RPMI8226 (cell line): ENCODE results near the gene ARIH1.
"Not testable (repeated sequence)": the region's sequence is repeated elsewhere in the genome, so short reads cannot be mapped to it uniquely, and the experiment has no call there.

Experiments
- DNase-seq: peaks from one replicate; pipeline ENCODE4 v3.0.0-alpha.2; 2015

Gene ARIH1

GRCh38 chr15:72545156-72545555 is 71.0 kb downstream of the ARIH1 start:
- DNase-seq = no peak

- DNase-seq = no peak
Measured at GRCh38 chr15:72554471-72555425, 80.6 kb downstream of the ARIH1 start.

- no peak for DNase-seq
Measured at GRCh38 chr15:72559781-72560180, 85.7 kb downstream of the ARIH1 start.

DNA sequence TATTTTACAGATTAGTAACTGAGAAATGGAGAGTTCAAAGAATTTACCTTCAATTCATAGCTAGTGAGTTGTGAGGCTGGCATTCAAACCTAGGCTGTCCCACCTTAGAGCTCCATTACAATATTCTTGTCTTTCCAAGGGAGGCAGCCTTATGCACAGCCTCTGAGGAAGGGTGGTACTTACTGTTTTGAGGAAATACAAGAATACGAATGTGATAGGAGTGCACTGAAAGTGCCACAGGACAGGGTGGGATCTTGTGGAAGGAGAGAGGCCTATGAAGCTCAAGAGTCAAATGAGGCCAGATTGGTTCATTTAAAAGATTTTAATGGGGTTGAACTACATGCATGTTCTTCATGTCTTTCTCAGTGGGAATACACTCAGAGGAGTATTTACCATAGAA is 86.3 kb downstream of the ARIH1 start:
- DNase-seq = no peak

- no peak for DNase-seq
Measured at GRCh38 chr15:72562386-72562785, 88.3 kb downstream of the ARIH1 start.

- no peak for DNase-seq
Measured at GRCh38 chr15:72562878-72563277, 88.7 kb downstream of the ARIH1 start.

DNA sequence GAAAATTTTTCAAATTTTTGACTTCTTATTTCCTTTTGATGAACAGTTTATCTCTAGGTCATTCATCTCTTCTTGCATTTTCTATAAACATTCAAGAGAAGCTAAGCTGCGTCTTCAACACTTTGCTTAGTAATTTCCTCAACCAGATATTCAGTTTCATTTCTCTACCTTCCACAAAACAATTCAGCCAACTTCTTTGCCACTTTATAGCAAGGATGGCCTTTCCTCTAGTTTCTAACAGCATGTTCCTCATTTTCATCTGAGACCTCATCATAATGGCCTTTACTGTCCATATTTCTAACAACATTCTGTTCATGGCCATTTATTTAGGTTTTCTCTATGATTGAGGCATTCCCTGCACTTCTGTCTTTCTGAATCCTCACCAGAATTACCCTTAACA is 90.0 kb downstream of the ARIH1 start:
- no peak for DNase-seq

DNA sequence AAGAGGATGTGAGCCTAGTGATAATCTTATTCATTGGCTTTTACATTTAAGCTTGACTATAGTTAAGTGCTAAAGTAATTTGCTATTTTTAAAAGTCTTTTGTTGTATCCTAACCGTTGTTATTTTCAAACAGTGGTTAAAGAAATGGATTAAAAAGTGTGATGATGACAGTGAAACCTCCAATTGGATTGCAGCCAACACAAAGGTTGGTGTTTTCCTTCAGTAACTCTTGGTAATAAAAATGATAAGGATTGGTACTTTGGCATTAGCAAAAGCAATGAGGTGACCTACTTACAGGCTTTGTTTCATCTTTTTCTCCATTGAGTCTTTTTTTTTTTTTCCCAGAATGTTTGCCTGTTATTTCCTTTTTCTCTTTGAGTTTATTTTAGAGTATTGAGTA is 92.8 kb downstream of the ARIH1 start:
- DNase-seq = no peak

- DNase-seq = no peak
Measured at GRCh38 chr15:72570059-72570458, 95.9 kb downstream of the ARIH1 start.

- DNase-seq = no peak
Measured at GRCh38 chr15:72579814-72580213, 105.7 kb downstream of the ARIH1 start.

GRCh38 chr15:72584006-72584405 is 109.9 kb downstream of the ARIH1 start:
- DNase-seq = no peak

DNA sequence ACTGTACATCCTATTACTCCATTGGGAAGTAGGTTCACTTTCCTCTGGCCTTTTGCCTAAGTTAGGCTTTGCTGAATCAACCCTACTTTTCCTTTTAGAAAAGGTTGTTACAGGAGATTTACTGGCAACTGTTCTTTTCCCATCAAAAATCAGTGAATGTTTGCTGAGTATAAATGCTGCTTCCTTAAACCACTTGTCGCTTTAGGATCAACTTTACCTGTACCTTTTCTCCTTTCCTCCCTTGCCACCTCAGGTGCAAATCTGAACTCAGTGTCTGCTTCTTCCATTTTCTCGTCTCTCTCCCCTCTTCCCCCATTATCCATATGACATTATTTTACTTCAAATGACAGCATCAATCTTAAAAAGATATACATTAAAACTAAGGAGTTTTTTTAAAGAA is 110.9 kb downstream of the ARIH1 start:
- no peak for DNase-seq

DNA sequence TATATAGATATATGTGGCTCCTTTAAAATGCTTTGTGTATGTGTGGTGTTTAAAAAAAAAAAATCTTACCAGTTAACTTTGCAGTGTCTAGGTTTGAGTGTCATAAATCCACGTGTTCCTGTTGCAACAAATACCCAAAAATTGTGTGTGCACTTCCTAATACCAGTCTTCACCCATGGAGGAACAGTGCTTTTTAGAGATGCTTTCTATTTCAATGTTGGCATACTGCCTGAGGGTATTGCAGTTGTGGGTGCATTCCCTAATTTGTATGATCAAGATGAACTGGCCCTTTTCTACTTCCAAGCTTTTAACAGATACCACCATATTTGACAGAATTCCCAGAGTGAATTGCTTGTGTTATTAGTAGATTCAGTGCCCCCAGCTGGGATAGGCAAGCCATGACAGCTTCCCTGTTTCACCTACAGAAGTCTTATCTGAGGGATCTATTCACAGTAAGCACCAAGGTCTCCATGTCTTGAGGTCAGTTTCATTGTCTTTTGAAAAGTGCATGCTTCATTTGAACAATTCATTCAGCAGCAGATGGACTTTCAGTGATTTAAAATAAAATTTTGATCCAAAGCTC is 111.4 kb downstream of the ARIH1 start:
- DNase-seq = no peak

DNA sequence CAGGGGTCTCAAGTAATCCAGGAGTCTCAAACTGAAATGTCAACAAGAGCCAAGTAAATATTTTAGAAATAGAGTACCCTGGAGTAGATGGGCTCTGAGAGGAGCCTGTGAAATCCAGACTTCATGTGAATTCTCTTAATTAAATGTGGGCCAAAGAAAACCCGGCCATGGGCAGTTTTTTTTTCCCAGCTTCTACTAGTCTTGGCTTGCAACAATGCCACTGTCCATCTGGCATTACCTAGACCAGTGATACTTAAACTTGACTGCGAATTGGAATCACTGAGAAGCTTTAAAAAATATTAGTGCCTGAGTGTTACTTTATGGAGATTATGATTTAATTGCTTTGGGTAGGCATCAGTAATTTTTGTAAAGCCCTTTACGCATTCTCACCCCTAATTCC is 114.0 kb downstream of the ARIH1 start:
- DNase-seq = no peak

- DNase-seq = no peak
Measured at GRCh38 chr15:72590427-72590826, 116.3 kb downstream of the ARIH1 start.

GRCh38 chr15:72591361-72591760 is 117.2 kb downstream of the ARIH1 start:
- no peak for DNase-seq

GRCh38 chr15:72592097-72592496 is 118.0 kb downstream of the ARIH1 start:
- DNase-seq = no peak

- no peak for DNase-seq
Measured at GRCh38 chr15:72592676-72593075, 118.5 kb downstream of the ARIH1 start.

- no peak for DNase-seq
Measured at GRCh38 chr15:72593838-72594237, 119.7 kb downstream of the ARIH1 start.

- peak; percentile 70 for DNase-seq
Measured at GRCh38 chr15:72599855-72600464, 125.8 kb downstream of the ARIH1 start.

- no peak for DNase-seq
Measured at GRCh38 chr15:72604794-72605193, 130.7 kb downstream of the ARIH1 start.

- DNase-seq = not testable (repeated sequence)
Measured at GRCh38 chr15:72608084-72608483, 134.0 kb downstream of the ARIH1 start.

GRCh38 chr15:72609862-72610261 is 135.7 kb downstream of the ARIH1 start:
- DNase-seq = no peak

DNA sequence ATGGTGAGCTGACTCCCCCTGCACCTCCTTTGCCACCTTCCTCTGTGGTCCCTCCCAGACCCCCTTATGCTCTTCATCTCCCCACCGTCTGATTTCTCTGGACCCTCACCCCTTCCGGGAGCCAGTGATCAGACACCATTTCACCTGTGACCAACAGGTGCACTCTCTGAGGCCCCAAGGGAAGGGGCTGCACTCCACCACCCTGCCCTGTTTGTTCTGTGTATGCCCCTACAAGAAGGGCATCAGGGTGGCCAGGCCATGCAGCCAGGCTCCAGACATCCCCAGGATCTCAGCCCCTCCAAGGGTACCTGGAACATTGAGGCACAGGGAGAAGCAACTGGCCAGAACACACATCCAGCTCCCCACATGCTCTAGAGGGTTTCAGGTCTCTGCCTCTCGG is 138.2 kb downstream of the ARIH1 start:
- DNase-seq = not testable (repeated sequence)
